HepG2 (cell line): ENCODE results near the gene TMEM217.

Experiments
- ASH2L ChIP-seq: fragments of 300-600, 200-600 bp; sonication (generic); IDR thresholded peaks from 2 replicates; pipeline ENCODE4 v1.7.0; 2017; ENCODE audit warnings: low read depth, mild to moderate bottlenecking, moderate library complexity, mixed read lengths, low read length; ENCODE audit not compliant: insufficient read length
- CREB1 ChIP-seq, 2 experiments: fragments of 450-650 bp in 1 of 2; IDR thresholded peaks; 2 replicates each; pipeline ENCODE4 v1.6.1; 2016 to 2017; ENCODE audit warnings: control low read depth in 1 of 2, mild to moderate bottlenecking in 1 of 2, missing compliant biosample characterization in 1 of 2, missing genetic modification characterization in 1 of 2
- ERF ChIP-seq: IDR thresholded peaks from 2 replicates; pipeline ENCODE4 v1.6.1; 2018; ENCODE audit warnings: missing biosample characterization, missing genetic modification reagents
- FOXJ3 ChIP-seq: sonication (generic); formaldehyde crosslinking; IDR thresholded peaks from 2 replicates; pipeline ENCODE4 v1.4.0; 2020; ENCODE audit warnings: missing genetic modification reagents, mild to moderate bottlenecking, borderline replicate concordance
- HMGXB4 ChIP-seq, 2 experiments: sonication (generic) in 1 of 2; formaldehyde crosslinking in 1 of 2; IDR thresholded peaks; 2 replicates each; pipeline versions ENCODE4 v1.4.0 to v1.6.1; 2018 to 2020; ENCODE audit warnings: missing genetic modification reagents in 2 of 2, borderline replicate concordance in 1 of 2, low read depth in 1 of 2, mild to moderate bottlenecking in 1 of 2, missing biosample characterization in 1 of 2
- JUND ChIP-seq: sonication (generic); formaldehyde crosslinking; IDR thresholded peaks from 2 replicates; pipeline ENCODE4 v1.8.0; 2022; ENCODE audit warnings: mild to moderate bottlenecking, missing genetic modification reagents
- RFX5 ChIP-seq: IDR thresholded peaks from 2 replicates; pipeline ENCODE4 v1.6.1; 2011; ENCODE audit warnings: low read depth, low read length, improper control_type of control experiment
- TCF7L2 ChIP-seq: IDR thresholded peaks from 2 replicates; pipeline ENCODE4 v1.6.1; 2011; ENCODE audit warnings: mild to moderate bottlenecking, low read depth, low read length, moderate library complexity
- TF ChIP-seq, protein P1 (sequence below): sonication (generic); formaldehyde crosslinking; IDR thresholded peaks from 2 replicates; pipeline ENCODE4 v1.4.0; 2020; ENCODE audit warnings: mild to moderate bottlenecking, missing genetic modification reagents
- TF ChIP-seq, protein P2 (sequence below): sonication (generic); formaldehyde crosslinking; IDR thresholded peaks from 2 replicates; pipeline ENCODE4 v1.5.0; 2020; ENCODE audit warnings: mild to moderate bottlenecking, missing genetic modification reagents, moderate library complexity
- TF ChIP-seq, protein P3 (sequence below), 2 experiments: sonication (generic) in 1 of 2; formaldehyde crosslinking in 1 of 2; IDR thresholded peaks; 2 replicates each; pipeline versions ENCODE4 v1.6.1 to v1.9.0; 2014 to 2022; ENCODE audit warnings: antibody characterized with exemption in 1 of 2, borderline replicate concordance in 1 of 2, inconsistent platforms in 1 of 2, low read depth in 1 of 2, missing genetic modification reagents in 1 of 2
- TF ChIP-seq, protein P4 (sequence below): sonication (generic); IDR thresholded peaks from 2 replicates; pipeline ENCODE4 v1.6.1; 2016; ENCODE audit warnings: low read depth, borderline replicate concordance

DNA sequence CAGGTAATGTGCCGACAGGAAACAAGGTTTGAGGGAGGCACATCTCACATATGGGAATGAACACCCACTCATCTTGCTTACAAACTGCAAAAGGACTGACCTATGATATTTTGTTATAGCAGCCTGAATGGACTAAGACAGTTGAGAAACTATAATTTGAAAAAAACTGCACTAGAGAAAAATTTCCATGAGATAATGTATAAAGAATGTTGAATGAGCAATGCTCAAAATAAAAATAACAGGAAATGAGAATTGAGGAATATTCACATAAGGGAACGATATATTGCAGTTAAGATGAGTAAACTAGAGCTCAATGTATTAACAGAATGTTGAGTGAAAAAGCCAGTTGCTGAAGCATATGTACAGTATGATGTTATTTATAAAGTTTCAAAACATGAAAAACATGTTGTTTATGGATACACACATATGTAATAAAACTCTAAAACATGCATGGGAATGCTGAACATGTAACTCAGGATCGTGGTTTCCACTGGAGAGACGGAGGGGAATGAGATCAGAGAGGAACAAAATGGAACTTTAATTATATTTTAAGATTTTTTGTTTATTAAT is 6.6 kb downstream of the TMEM217 start:
- TF ChIP-seq HMGXB4 (CRISPR knock-in tag; IDR thresholded peaks at IDR 0.05; ENCODE audit: borderline replicate concordance in 1 of 2, low read depth in 1 of 2) (no peak), FOXJ3 (no peak), RFX5 (no peak), JUND (CRISPR knock-in tag) (no peak), CREB1 (IDR thresholded peaks at IDR 0.05) (no peak), CREB1 (CRISPR knock-in tag; IDR thresholded peaks at IDR 0.05) (no peak), ERF (CRISPR knock-in tag) (no peak), ASH2L (no peak), TCF7L2 (no peak)
- TF ChIP-seq, protein P1, sequence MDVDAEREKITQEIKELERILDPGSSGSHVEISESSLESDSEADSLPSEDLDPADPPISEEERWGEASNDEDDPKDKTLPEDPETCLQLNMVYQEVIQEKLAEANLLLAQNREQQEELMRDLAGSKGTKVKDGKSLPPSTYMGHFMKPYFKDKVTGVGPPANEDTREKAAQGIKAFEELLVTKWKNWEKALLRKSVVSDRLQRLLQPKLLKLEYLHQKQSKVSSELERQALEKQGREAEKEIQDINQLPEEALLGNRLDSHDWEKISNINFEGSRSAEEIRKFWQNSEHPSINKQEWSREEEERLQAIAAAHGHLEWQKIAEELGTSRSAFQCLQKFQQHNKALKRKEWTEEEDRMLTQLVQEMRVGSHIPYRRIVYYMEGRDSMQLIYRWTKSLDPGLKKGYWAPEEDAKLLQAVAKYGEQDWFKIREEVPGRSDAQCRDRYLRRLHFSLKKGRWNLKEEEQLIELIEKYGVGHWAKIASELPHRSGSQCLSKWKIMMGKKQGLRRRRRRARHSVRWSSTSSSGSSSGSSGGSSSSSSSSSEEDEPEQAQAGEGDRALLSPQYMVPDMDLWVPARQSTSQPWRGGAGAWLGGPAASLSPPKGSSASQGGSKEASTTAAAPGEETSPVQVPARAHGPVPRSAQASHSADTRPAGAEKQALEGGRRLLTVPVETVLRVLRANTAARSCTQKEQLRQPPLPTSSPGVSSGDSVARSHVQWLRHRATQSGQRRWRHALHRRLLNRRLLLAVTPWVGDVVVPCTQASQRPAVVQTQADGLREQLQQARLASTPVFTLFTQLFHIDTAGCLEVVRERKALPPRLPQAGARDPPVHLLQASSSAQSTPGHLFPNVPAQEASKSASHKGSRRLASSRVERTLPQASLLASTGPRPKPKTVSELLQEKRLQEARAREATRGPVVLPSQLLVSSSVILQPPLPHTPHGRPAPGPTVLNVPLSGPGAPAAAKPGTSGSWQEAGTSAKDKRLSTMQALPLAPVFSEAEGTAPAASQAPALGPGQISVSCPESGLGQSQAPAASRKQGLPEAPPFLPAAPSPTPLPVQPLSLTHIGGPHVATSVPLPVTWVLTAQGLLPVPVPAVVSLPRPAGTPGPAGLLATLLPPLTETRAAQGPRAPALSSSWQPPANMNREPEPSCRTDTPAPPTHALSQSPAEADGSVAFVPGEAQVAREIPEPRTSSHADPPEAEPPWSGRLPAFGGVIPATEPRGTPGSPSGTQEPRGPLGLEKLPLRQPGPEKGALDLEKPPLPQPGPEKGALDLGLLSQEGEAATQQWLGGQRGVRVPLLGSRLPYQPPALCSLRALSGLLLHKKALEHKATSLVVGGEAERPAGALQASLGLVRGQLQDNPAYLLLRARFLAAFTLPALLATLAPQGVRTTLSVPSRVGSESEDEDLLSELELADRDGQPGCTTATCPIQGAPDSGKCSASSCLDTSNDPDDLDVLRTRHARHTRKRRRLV: no peak
- TF ChIP-seq, protein P2, sequence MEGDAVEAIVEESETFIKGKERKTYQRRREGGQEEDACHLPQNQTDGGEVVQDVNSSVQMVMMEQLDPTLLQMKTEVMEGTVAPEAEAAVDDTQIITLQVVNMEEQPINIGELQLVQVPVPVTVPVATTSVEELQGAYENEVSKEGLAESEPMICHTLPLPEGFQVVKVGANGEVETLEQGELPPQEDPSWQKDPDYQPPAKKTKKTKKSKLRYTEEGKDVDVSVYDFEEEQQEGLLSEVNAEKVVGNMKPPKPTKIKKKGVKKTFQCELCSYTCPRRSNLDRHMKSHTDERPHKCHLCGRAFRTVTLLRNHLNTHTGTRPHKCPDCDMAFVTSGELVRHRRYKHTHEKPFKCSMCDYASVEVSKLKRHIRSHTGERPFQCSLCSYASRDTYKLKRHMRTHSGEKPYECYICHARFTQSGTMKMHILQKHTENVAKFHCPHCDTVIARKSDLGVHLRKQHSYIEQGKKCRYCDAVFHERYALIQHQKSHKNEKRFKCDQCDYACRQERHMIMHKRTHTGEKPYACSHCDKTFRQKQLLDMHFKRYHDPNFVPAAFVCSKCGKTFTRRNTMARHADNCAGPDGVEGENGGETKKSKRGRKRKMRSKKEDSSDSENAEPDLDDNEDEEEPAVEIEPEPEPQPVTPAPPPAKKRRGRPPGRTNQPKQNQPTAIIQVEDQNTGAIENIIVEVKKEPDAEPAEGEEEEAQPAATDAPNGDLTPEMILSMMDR (CRISPR knock-in tag): no peak
- TF ChIP-seq, protein P3, sequence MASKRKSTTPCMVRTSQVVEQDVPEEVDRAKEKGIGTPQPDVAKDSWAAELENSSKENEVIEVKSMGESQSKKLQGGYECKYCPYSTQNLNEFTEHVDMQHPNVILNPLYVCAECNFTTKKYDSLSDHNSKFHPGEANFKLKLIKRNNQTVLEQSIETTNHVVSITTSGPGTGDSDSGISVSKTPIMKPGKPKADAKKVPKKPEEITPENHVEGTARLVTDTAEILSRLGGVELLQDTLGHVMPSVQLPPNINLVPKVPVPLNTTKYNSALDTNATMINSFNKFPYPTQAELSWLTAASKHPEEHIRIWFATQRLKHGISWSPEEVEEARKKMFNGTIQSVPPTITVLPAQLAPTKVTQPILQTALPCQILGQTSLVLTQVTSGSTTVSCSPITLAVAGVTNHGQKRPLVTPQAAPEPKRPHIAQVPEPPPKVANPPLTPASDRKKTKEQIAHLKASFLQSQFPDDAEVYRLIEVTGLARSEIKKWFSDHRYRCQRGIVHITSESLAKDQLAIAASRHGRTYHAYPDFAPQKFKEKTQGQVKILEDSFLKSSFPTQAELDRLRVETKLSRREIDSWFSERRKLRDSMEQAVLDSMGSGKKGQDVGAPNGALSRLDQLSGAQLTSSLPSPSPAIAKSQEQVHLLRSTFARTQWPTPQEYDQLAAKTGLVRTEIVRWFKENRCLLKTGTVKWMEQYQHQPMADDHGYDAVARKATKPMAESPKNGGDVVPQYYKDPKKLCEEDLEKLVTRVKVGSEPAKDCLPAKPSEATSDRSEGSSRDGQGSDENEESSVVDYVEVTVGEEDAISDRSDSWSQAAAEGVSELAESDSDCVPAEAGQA (IDR thresholded peaks at IDR 0.05; ENCODE audit: low read depth): no peak
- TF ChIP-seq, protein P3 (CRISPR knock-in tag; IDR thresholded peaks at IDR 0.05; ENCODE audit: borderline replicate concordance): no peak
- TF ChIP-seq, protein P4, sequence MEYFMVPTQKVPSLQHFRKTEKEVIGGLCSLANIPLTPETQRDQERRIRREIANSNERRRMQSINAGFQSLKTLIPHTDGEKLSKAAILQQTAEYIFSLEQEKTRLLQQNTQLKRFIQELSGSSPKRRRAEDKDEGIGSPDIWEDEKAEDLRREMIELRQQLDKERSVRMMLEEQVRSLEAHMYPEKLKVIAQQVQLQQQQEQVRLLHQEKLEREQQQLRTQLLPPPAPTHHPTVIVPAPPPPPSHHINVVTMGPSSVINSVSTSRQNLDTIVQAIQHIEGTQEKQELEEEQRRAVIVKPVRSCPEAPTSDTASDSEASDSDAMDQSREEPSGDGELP: no peak
